ENCODE measurements around the gene CEP192.

Gene CEP192

DNA sequence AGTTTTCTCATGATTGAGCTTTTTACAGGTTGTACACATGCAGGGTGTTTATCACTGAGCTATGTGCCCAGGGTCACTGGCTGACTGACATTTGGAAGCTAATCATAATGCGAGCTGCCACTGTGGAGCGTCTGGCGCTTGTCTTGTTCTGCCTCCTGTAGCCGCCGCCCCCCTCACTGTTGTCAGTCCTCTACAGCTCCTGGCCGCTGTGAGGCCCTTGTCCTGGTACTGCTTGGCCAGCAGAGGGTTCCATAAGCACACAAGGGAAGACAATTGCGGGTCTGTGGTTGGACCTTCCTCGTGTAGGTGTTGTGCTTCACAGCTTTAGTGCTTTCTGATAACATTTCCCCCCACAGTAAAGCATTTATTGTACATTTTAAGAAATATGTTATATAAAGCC is 121.8 kb downstream of the CEP192 start:
- no peak for TF ChIP-seq CTCF (IDR thresholded peaks at IDR 0.05; ENCODE audit: extremely low read depth, missing control alignments)
- DNase-seq (ENCODE audit: low spot score), result no peak

DNA sequence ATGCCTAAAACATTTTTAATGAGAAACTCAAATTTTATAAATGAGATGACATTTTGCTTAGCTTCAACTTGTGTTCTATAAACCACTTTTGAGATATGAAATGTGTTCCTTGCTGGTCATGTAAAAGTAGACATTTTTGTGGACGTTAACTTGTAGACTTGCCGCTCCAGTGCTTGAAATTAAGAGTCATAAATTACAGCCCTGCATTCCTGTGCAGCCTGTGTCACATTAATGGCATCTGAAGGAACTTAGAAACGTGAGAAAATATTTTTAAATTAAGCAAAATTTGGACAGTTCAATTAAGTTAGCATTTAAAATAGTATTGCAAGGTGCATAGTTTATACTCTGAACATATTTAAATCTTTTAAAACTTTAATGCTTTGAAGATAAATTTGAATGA is 129.1 kb downstream of the CEP192 start:
- no peak for TF ChIP-seq CTCF (IDR thresholded peaks at IDR 0.05; ENCODE audit: extremely low read depth, missing control alignments)
- DNase-seq (ENCODE audit: low spot score), result no peak

DNA sequence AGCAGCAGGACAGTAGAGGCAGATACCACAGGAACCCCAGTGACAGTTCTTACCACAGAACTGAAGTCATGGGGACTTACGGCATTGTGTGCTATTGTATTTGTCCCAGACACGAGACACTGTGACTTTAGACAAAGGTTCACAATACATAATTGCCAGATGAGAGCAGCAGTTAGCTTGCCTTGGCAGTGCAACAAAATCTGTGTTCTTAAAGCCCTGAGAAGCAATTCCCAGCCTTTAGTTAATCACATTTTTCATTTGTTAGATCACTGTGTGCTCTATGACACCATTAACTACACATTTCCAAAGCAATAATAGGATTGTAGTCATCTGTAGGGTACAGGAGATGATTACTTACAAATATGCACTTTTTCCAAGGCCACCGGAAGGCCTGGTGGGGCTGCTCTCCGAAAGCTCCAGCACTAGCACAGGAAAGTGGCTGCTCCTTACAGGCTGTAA is 129.8 kb downstream of the CEP192 start:
- no peak for TF ChIP-seq CTCF (IDR thresholded peaks at IDR 0.05; ENCODE audit: extremely low read depth, missing control alignments)
- no peak for DNase-seq (ENCODE audit: low spot score)

- no peak for TF ChIP-seq CTCF (IDR thresholded peaks at IDR 0.05; ENCODE audit: extremely low read depth, missing control alignments)
- DNase-seq (ENCODE audit: low spot score), result no peak
Measured at GRCh38 chr18:13124411-13124810, 133.2 kb downstream of the CEP192 start.

DNA sequence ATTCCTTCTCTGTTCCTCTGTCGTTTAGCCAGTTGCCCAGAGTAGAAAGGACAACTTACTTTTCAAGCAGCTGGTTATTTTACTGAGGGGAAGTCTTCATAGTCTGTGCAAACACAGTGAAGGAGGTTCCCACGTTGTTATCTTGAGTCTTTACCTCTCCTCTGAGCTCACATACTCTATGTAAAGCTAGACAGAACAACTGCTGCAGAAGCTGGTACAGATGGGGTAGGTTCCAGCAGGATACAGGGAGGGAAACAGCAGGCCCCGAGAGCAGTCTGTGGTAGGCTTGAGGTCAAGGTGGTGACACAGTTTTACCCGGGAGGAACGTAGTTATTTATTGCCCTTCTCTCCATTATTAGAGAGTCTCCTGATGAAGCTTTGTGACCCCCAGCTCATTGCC is 134.0 kb downstream of the CEP192 start:
- TF ChIP-seq CTCF (IDR thresholded peaks at IDR 0.05; ENCODE audit: extremely low read depth, missing control alignments), result no peak
- DNase-seq (ENCODE audit: low spot score), result no peak

DNA sequence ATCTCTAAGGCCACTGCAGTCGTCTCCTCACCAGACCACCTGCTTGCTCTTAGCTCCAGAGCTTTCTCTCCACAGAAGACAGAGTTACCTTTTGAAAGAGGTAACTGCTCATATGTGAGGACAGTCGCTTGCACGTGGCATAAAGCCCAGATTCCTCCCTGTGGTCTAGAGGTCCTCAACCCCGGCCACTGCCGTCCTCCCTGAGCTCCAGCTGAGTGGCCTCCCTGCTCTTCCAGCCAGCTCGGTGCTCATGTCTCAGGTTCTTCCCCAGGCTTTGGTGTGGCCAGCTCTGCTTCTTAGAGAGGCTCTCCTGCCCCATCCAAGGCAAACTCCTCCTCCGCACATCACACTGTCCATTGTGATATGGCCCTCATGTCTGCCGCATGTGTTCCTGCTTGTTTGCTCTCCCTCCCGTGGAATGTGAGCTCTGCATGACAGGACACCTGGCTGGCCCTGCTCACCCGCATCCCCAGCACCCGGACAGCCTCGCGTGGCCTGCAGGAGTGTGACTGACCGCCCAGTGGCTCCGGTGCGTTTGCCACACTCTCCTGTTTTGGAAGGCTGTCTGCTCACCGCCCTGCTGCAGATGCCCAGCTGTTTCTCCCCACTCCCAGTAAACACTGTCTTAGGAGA is 135.9 kb downstream of the CEP192 start:
- no peak for TF ChIP-seq CTCF (IDR thresholded peaks at IDR 0.05; ENCODE audit: extremely low read depth, missing control alignments)

DNA sequence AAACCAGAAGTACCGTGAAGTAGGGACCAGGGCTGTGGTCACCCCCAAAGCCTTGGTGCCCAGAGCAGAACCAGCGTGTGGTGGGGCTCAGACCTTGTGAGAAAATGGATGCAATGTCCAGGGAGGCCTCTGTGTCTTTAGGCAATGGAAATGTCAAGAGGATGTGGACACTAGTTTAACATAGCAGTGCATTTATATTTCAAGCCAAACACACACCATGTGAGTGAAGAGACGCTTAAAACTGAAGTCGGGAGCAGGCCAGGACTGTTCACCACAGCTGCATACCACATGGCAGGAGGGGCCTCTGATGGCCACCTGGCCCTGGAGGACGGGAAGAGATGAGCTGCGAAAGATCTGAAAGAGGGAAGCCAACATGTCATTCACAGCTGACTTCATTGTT is 140.1 kb downstream of the CEP192 start:
- no peak for DNase-seq (ENCODE audit: low spot score)
- no peak for TF ChIP-seq CTCF (IDR thresholded peaks at IDR 0.05; ENCODE audit: extremely low read depth, missing control alignments)

More for the DNA sequence above, 135.9 kb downstream of the CEP192 start:
- no peak for DNase-seq (ENCODE audit: low spot score)
